WTC11 (cell line): ENCODE results near the gene MED27. TPM values are rescaled to one million over a fixed set of nuclear protein-coding genes. Genes with fewer than 3 reads are reported as not detected.
"Not testable (repeated sequence)": the region's sequence is repeated elsewhere in the genome, so short reads cannot be mapped to it uniquely, and the experiment has no call there.

Source experiments
- ATAC-seq: fragments of 200-7000 bp; cut with Tn5 transposase; 2 replicates; pipeline ENCODE4 v1.10.0; 2021; ENCODE audit warnings: mild to moderate bottlenecking, moderate library complexity
- CTCF ChIA-PET: fragments of 300-600 bp; sonication (Branson Sonifier 250); formaldehyde crosslinking; loops from one replicate; lab custom pipeline; 2021; ENCODE audit warnings: antibody characterized with exemption; lab: Charles Lee
- POLR2A ChIA-PET: fragments of 350-600 bp; sonication (Branson Sonifier 250); formaldehyde crosslinking; loops from one replicate; lab custom pipeline; 2021; ENCODE audit warnings: antibody characterized with exemption; lab: Charles Lee
- DNase-seq: peaks from one replicate; pipeline ENCODE4 v3.0.0; 2021; ENCODE audit warnings: low spot score
- H3K27ac Mint-ChIP-seq: 2 replicates; pipeline ENCODE4 v1.8.0; 2021; ENCODE audit warnings: mixed read lengths
- H3K27me3 Mint-ChIP-seq: 2 replicates; pipeline ENCODE4 v1.8.0; 2021; ENCODE audit warnings: low read depth, mild to moderate bottlenecking, moderate library complexity, mixed read lengths
- H3K36me3 Mint-ChIP-seq: 2 replicates; pipeline ENCODE4 v1.8.0; 2021; ENCODE audit warnings: mixed read lengths
- H3K4me1 Mint-ChIP-seq: 2 replicates; pipeline ENCODE4 v1.8.0; 2022; ENCODE audit warnings: mixed read lengths
- H3K4me3 Mint-ChIP-seq: 2 replicates; pipeline ENCODE4 v1.8.0; 2021; ENCODE audit warnings: mild to moderate bottlenecking, moderate library complexity, mixed read lengths
- H3K9me3 Mint-ChIP-seq: 2 replicates; pipeline ENCODE4 v1.8.0; 2021; ENCODE audit warnings: mixed read lengths
- E2F4 ChIP-seq: sonication (generic); formaldehyde crosslinking; IDR thresholded peaks from 2 replicates; pipeline ENCODE4 v1.8.1; 2022; ENCODE audit warnings: low read depth, mild to moderate bottlenecking, moderate library complexity, missing genetic modification reagents, borderline replicate concordance
- E2F5 ChIP-seq: sonication (generic); formaldehyde crosslinking; IDR thresholded peaks from 2 replicates; pipeline ENCODE4 v1.8.1; 2022; ENCODE audit warnings: mild to moderate bottlenecking, moderate library complexity, missing genetic modification reagents
- ELF4 ChIP-seq: sonication (generic); formaldehyde crosslinking; IDR thresholded peaks from 2 replicates; pipeline ENCODE4 v1.8.1; 2022; ENCODE audit warnings: low read depth, mild to moderate bottlenecking, moderate library complexity, missing genetic modification reagents
- ESRRA ChIP-seq: sonication (generic); formaldehyde crosslinking; IDR thresholded peaks from 2 replicates; pipeline ENCODE4 v1.8.1; 2022; ENCODE audit warnings: mild to moderate bottlenecking, missing genetic modification reagents, borderline replicate concordance
- ETV6 ChIP-seq: sonication (generic); formaldehyde crosslinking; IDR thresholded peaks from 2 replicates; pipeline ENCODE4 v1.8.1; 2022; ENCODE audit warnings: mild to moderate bottlenecking, missing genetic modification reagents
- FOXJ3 ChIP-seq: sonication (generic); formaldehyde crosslinking; IDR thresholded peaks from 2 replicates; pipeline ENCODE4 v1.9.0; 2021; ENCODE audit warnings: missing genetic modification reagents, mild to moderate bottlenecking, borderline replicate concordance
- GABPB1 ChIP-seq: sonication (generic); formaldehyde crosslinking; IDR thresholded peaks from 2 replicates; pipeline ENCODE4 v1.8.1; 2023; ENCODE audit warnings: mild to moderate bottlenecking, missing genetic modification reagents
- HMGA2 ChIP-seq: fragments of 250-450 bp; sonication (Bioruptor Pico); IDR thresholded peaks from 2 replicates; pipeline ENCODE4 v1.4.0; 2021; ENCODE audit warnings: mild to moderate bottlenecking, moderate library complexity
- JUN ChIP-seq: sonication (generic); formaldehyde crosslinking; IDR thresholded peaks from 2 replicates; pipeline ENCODE4 v1.8.0; 2023; ENCODE audit warnings: mild to moderate bottlenecking, missing genetic modification reagents
- KAT7 ChIP-seq: sonication (generic); formaldehyde crosslinking; IDR thresholded peaks from 2 replicates; pipeline ENCODE4 v1.8.1; 2023; ENCODE audit warnings: missing genetic modification reagents, mild to moderate bottlenecking, borderline replicate concordance
- MYBL2 ChIP-seq: sonication (generic); formaldehyde crosslinking; IDR thresholded peaks from 2 replicates; pipeline ENCODE4 v1.8.1; 2023; ENCODE audit warnings: mild to moderate bottlenecking, moderate library complexity, missing genetic modification reagents
- RORB ChIP-seq: fragments of 250-450 bp; sonication (Bioruptor Pico); IDR thresholded peaks from 2 replicates; pipeline ENCODE4 v1.9.0; 2021; ENCODE audit warnings: mild to moderate bottlenecking
- SMAD4 ChIP-seq: sonication (generic); formaldehyde crosslinking; IDR thresholded peaks from 2 replicates; pipeline ENCODE4 v1.8.0; 2022; ENCODE audit warnings: mild to moderate bottlenecking, missing genetic modification reagents
- TEAD1 ChIP-seq: sonication (generic); formaldehyde crosslinking; IDR thresholded peaks from 2 replicates; pipeline ENCODE4 v1.8.0; 2022; ENCODE audit warnings: mild to moderate bottlenecking, missing genetic modification reagents
- USF2 ChIP-seq: sonication (generic); formaldehyde crosslinking; IDR thresholded peaks from 2 replicates; pipeline ENCODE4 v1.8.1; 2023; ENCODE audit warnings: mild to moderate bottlenecking, missing genetic modification reagents, moderate library complexity
- ZNF138 ChIP-seq: sonication (generic); formaldehyde crosslinking; conservative IDR thresholded peaks from 2 replicates; pipeline ENCODE4 v1.8.1; 2022; ENCODE audit warnings: mild to moderate bottlenecking, moderate library complexity, missing genetic modification reagents
- ZNF232 ChIP-seq: sonication (generic); formaldehyde crosslinking; IDR thresholded peaks from 2 replicates; pipeline ENCODE4 v1.8.0; 2022; ENCODE audit warnings: mild to moderate bottlenecking, missing genetic modification reagents
- ZNF425 ChIP-seq: fragments of 250-450 bp; sonication (Bioruptor Pico); conservative IDR thresholded peaks from 2 replicates; pipeline ENCODE4 v1.9.0; 2021; ENCODE audit warnings: mild to moderate bottlenecking
- ZNF671 ChIP-seq: fragments of 250-450 bp; sonication (Bioruptor Pico); IDR thresholded peaks from 2 replicates; pipeline ENCODE4 v1.8.0; 2021; ENCODE audit warnings: mild to moderate bottlenecking
- ZSCAN18 ChIP-seq: fragments of 250-450 bp; sonication (Bioruptor Pico); IDR thresholded peaks from 2 replicates; pipeline ENCODE4 v2.1.2; 2022; ENCODE audit warnings: mild to moderate bottlenecking, moderate library complexity
- total RNA-seq: library from RNA; stranded (reverse); gene quantifications from 3 replicates; pipeline ENCODE4 v1.2.3, GENCODE V29; 2021

Gene MED27
- total RNA-seq, 1 experiment from 2014 or later, result 27.9 TPM

GRCh38 chr9:131923132-131923671 lies 156.5 kb downstream of the MED27 start:
- CTCF ChIA-PET, result no interaction called here

GRCh38 chr9:131921635-131922034 lies 158.0 kb downstream of the MED27 start:
- H3K4me3 Mint-ChIP-seq, ATAC-seq, H3K9me3 Mint-ChIP-seq, CTCF ChIA-PET, DNase-seq, H3K27me3 Mint-ChIP-seq, H3K27ac Mint-ChIP-seq, POLR2A ChIA-PET, H3K36me3 Mint-ChIP-seq: not testable (repeated sequence)
- peaks cover 15% of the 10 kb centered on the region for H3K4me1 Mint-ChIP-seq

More at GRCh38 chr9:131923132-131923671, 156.5 kb downstream of the MED27 start:
- Mint-ChIP-seq H3K36me3 (no peaks in the 10 kb centered on the region), H3K27ac (no peak overlapping the region), H3K9me3 (no peaks in the 10 kb centered on the region), H3K4me1 (peaks cover 26% of the 10 kb centered on the region), H3K4me3 (no peak overlapping the region), H3K27me3 (no peaks in the 10 kb centered on the region)
- ATAC-seq (no peak), DNase-seq (no peak)
- POLR2A ChIA-PET, result no interaction called here
- TF ChIP-seq SMAD4 (CRISPR knock-in tag), result no peak
- no peak for TF ChIP-seq MYBL2 (CRISPR knock-in tag)
- no peak for TF ChIP-seq ZNF425 (CRISPR knock-in tag)
- TF ChIP-seq ZNF671 (CRISPR knock-in tag), result no peak
- TF ChIP-seq ZSCAN18 (CRISPR knock-in tag), result no peak
- TF ChIP-seq JUN (CRISPR knock-in tag), result no peak
- TF ChIP-seq GABPB1 (CRISPR knock-in tag), result no peak
- no peak for TF ChIP-seq ELF4 (CRISPR knock-in tag)
- TF ChIP-seq ETV6 (CRISPR knock-in tag), result no peak
- TF ChIP-seq ZNF232 (CRISPR knock-in tag), result no peak

- ChIA-PET CTCF (interaction anchor here (0.7 kb wide), 1 partner anchor 10 kb away, joined by 3 read pairs; no protein-coding TSS in a partner anchor), POLR2A (no interaction called here)
- Mint-ChIP-seq H3K4me3 (no peak overlapping the region), H3K4me1 (peaks cover 12% of the 10 kb centered on the region), H3K27ac (no peak overlapping the region), H3K36me3 (no peaks in the 10 kb centered on the region), H3K9me3 (no peaks in the 10 kb centered on the region), H3K27me3 (no peaks in the 10 kb centered on the region)
- ATAC-seq, result no peak
- TF ChIP-seq E2F4 (CRISPR knock-in tag) (no peak), USF2 (CRISPR knock-in tag) (no peak)
- DNase-seq, result no peak
Observed at GRCh38 chr9:131919216-131919615, 160.5 kb downstream of the MED27 start.

GRCh38 chr9:131918481-131918880 lies 161.2 kb downstream of the MED27 start:
- peaks cover 12% of the 10 kb centered on the region for H3K4me1 Mint-ChIP-seq
- H3K9me3 Mint-ChIP-seq, result no peaks in the 10 kb centered on the region
- H3K27ac Mint-ChIP-seq, result no peak overlapping the region
- ATAC-seq, result no peak
- ChIA-PET CTCF (no interaction called here), POLR2A (no interaction called here)
- no peaks in the 10 kb centered on the region for H3K27me3 Mint-ChIP-seq
- H3K4me3 Mint-ChIP-seq, result no peak overlapping the region
- no peaks in the 10 kb centered on the region for H3K36me3 Mint-ChIP-seq
- no peak for DNase-seq
- TF ChIP-seq FOXJ3 (CRISPR knock-in tag) (no peak), E2F4 (CRISPR knock-in tag) (no peak), TEAD1 (CRISPR knock-in tag) (no peak), GABPB1 (CRISPR knock-in tag) (no peak), HMGA2 (CRISPR knock-in tag) (no peak), ESRRA (no peak), KAT7 (CRISPR knock-in tag) (no peak), E2F5 (CRISPR knock-in tag) (no peak), ZNF138 (CRISPR knock-in tag) (no peak), RORB (CRISPR knock-in tag) (no peak)
